HepG2 (cell line): ENCODE data around the gene DNAJA3. TPM values are rescaled to one million over a fixed set of nuclear protein-coding genes. Genes with fewer than 3 reads are reported as not detected.

ENCODE experiments used
- ATAC-seq: fragments of 200-7000 bp; cut with Tn5 transposase; 3 replicates; pipeline ENCODE4 v1.9.1; 2020; ENCODE audit warnings: mild to moderate bottlenecking, moderate library complexity
- BruUV-seq: library from RNA; stranded (reverse); fragments of 400-500 nt; replicated peaks from 2 replicates; lab custom pipeline; 2021; lab: Mats Ljungman, UMichigan
- CTCF ChIA-PET: fragments of 300-600 bp; formaldehyde crosslinking; extraction: SDS; loops from one replicate; lab custom pipeline; 2021; ENCODE audit warnings: low total read pairs, inconsistent platforms, low intra/inter-chr PET ratio; lab: Yijun Ruan, JAX
- POLR2A ChIA-PET: fragments of 350-600 bp; sonication (Branson Sonifier 250); formaldehyde crosslinking; loops from one replicate; lab custom pipeline; 2020; ENCODE audit warnings: antibody characterized with exemption, inconsistent platforms; lab: Yijun Ruan, JAX
- DNase-seq: peaks from one replicate; pipeline ENCODE4 v3.0.0-alpha.2; 2015; ENCODE audit warnings: low spot score
- FAIRE-seq: peaks from 3 replicates; lab custom pipeline; 2011; peaks lifted over from hg19 to GRCh38; lab: Jason Lieb, UNC
- H2AFZ ChIP-seq: one replicate; pipeline ENCODE4 v1.6.1; 2011; ENCODE audit warnings: low read length, inconsistent platforms
- H3K27ac ChIP-seq: fragments of 300-600 bp; 3 replicates; pipeline ENCODE4 v1.8.0; 2011; ENCODE audit warnings: mixed run types, mild to moderate bottlenecking, mixed read lengths, low read length, inconsistent platforms; ENCODE audit not compliant: insufficient read depth; ENCODE audit errors: extremely low read length
- H3K27me3 ChIP-seq, 2 experiments: fragments of 200-600 bp in 1 of 2; 2 replicates in 1 of 2; 3 replicates in 1 of 2; pipeline versions ENCODE4 v1.6.0 to v1.8.0; 2011; ENCODE audit warnings: low read length in 2 of 2, mild to moderate bottlenecking in 2 of 2, moderate library complexity in 2 of 2, inconsistent platforms in 1 of 2; ENCODE audit not compliant: insufficient read depth in 2 of 2, control insufficient read depth in 1 of 2
- H3K36me3 ChIP-seq, 2 experiments: fragments of 200-600 bp in 1 of 2; replicated peaks in 1 of 2; 2 replicates in 1 of 2; 3 replicates in 1 of 2; pipeline versions ENCODE4 v1.5.1 to v1.8.0; 2011; ENCODE audit warnings: low read length in 2 of 2, inconsistent platforms in 1 of 2; ENCODE audit not compliant: insufficient read depth in 2 of 2, control insufficient read depth in 1 of 2
- H3K4me1 ChIP-seq: 2 replicates; pipeline ENCODE4 v1.5.1; 2012; ENCODE audit warnings: low read length, inconsistent platforms; ENCODE audit not compliant: insufficient read depth
- H3K4me2 ChIP-seq: 2 replicates; pipeline ENCODE4 v1.6.0; 2011; ENCODE audit warnings: low read depth, low read length, inconsistent platforms
- H3K4me3 ChIP-seq, 3 experiments: fragments of 200-600 bp in 1 of 3; sonication (generic), shearing (Covaris generic) in 1 of 3; replicated peaks in 1 of 3; 2 replicates each; pipeline ENCODE4 v1.5.1; 2011 to 2016; ENCODE audit warnings: low read length in 3 of 3, inconsistent platforms in 2 of 3, low read depth in 2 of 3, mild to moderate bottlenecking in 2 of 3, control low read depth in 1 of 3, mixed read lengths in 1 of 3; ENCODE audit not compliant: insufficient read depth in 1 of 3
- H3K79me2 ChIP-seq: one replicate; pipeline ENCODE4 v1.6.1; 2011; ENCODE audit warnings: low read length, inconsistent platforms; ENCODE audit not compliant: insufficient read depth
- H3K9ac ChIP-seq: 2 replicates; pipeline ENCODE4 v1.6.0; 2011; ENCODE audit warnings: mild to moderate bottlenecking, low read depth, low read length, inconsistent platforms; ENCODE audit not compliant: insufficient read depth
- H3K9me3 ChIP-seq: 2 replicates; pipeline ENCODE4 v1.5.1; 2012; ENCODE audit warnings: mild to moderate bottlenecking, low read length
- H4K20me1 ChIP-seq: 2 replicates; pipeline ENCODE4 v1.6.0; 2011; ENCODE audit warnings: inconsistent platforms, mild to moderate bottlenecking, low read length, moderate library complexity; ENCODE audit not compliant: insufficient read depth
- HDAC1 ChIP-seq: sonication (generic); formaldehyde crosslinking; IDR thresholded peaks from 2 replicates; pipeline ENCODE4 v1.5.1; 2020; ENCODE audit warnings: mild to moderate bottlenecking, missing genetic modification reagents
- HOXA3 ChIP-seq: sonication (generic); formaldehyde crosslinking; IDR thresholded peaks from 2 replicates; pipeline ENCODE4 v1.5.0; 2020; ENCODE audit warnings: missing genetic modification reagents
- MEIS2 ChIP-seq: sonication (generic); formaldehyde crosslinking; IDR thresholded peaks from 2 replicates; pipeline ENCODE4 v1.9.0; 2021; ENCODE audit warnings: mild to moderate bottlenecking, missing genetic modification reagents
- MTA1 ChIP-seq: sonication (generic); formaldehyde crosslinking; IDR thresholded peaks from 2 replicates; pipeline ENCODE4 v1.4.0; 2020; ENCODE audit warnings: missing genetic modification reagents, mild to moderate bottlenecking, borderline replicate concordance
- NCOA5 ChIP-seq: sonication (generic); formaldehyde crosslinking; IDR thresholded peaks from 2 replicates; pipeline ENCODE4 v1.4.0; 2020; ENCODE audit warnings: missing genetic modification reagents
- NONO ChIP-seq, 2 experiments: fragments of 450-650 bp in 1 of 2; sonication (generic) in 1 of 2; formaldehyde crosslinking in 1 of 2; IDR thresholded peaks in 1 of 2; conservative IDR thresholded peaks in 1 of 2; 2 replicates each; pipeline versions ENCODE4 v1.6.1 to v1.8.0; 2017 to 2022; ENCODE audit warnings: mild to moderate bottlenecking in 1 of 2, missing genetic modification reagents in 1 of 2, moderate library complexity in 1 of 2
- ZBTB7A ChIP-seq: sonication (generic); formaldehyde crosslinking; IDR thresholded peaks from 2 replicates; pipeline ENCODE4 v1.8.0; 2022; ENCODE audit warnings: mild to moderate bottlenecking, missing genetic modification reagents
- ZMYM3 ChIP-seq: sonication (generic); formaldehyde crosslinking; IDR thresholded peaks from 2 replicates; pipeline ENCODE4 v1.5.1; 2020; ENCODE audit warnings: mild to moderate bottlenecking, missing genetic modification reagents
- ZNF224 ChIP-seq: sonication (generic); formaldehyde crosslinking; IDR thresholded peaks from 2 replicates; pipeline ENCODE4 v1.5.0; 2020; ENCODE audit warnings: mild to moderate bottlenecking, missing genetic modification reagents
- ZNF589 ChIP-seq: sonication (generic); formaldehyde crosslinking; conservative IDR thresholded peaks from 2 replicates; pipeline ENCODE4 v1.8.0; 2022; ENCODE audit warnings: mild to moderate bottlenecking, moderate library complexity, missing genetic modification reagents
- ZNF670 ChIP-seq: sonication (generic); formaldehyde crosslinking; IDR thresholded peaks from 2 replicates; pipeline ENCODE4 v1.8.0; 2022; ENCODE audit warnings: mild to moderate bottlenecking, missing genetic modification reagents, borderline replicate concordance
- WGBS: methylation state at CpG from one replicate; pipeline ENCODE4 v1.1.6; 2017; ENCODE audit warnings: low lambda C conversion rate; 5-methylcytosine and 5-hydroxymethylcytosine counted together
- in situ Hi-C: cut with HindIII; loops from 2 replicates; pipeline ENCODE4 v1.10.0; 2017; ENCODE audit warnings: low pct_unique_long_range_greater_than_20kb; ENCODE audit not compliant: extremely low pct_ligation_motif_present
- intact Hi-C: fragments of 100-400 bp; cut with micrococcal nuclease; formaldehyde crosslinking; loops from one replicate; pipeline ENCODE4 v1.10.0; 2022; ENCODE audit not compliant: unreplicated experiment
- polyA plus RNA-seq, 8 experiments: library from polyadenylated mRNA; depleted of rRNA in 3 of 8; stranded (reverse) in 7 of 8; unstranded in 1 of 8; fragments of >200 nt; fragmentation: Illumina TruSeq in 4 of 8; extraction: Trizol in 4 of 8; gene quantifications; 2 replicates each; pipeline versions ENCODE4 v1.2.1 to v1.2.3, GENCODE V29; 2011 to 2016; ENCODE audit warnings: low read depth in 4 of 8, missing spikeins in 1 of 8, mixed read lengths in 1 of 8; ENCODE audit not compliant: insufficient read depth in 1 of 8
- total RNA-seq, 5 experiments: library from RNA; depleted of rRNA; stranded (reverse); fragments of >200 nt; fragmentation: Illumina TruSeq; extraction: Trizol; gene quantifications; 2 replicates each; pipeline ENCODE4 v1.2.3, GENCODE V29; 2016; ENCODE audit warnings: low read depth in 1 of 5
- TF ChIP-seq, protein P1 (sequence below): sonication (generic); formaldehyde crosslinking; IDR thresholded peaks from 2 replicates; pipeline ENCODE4 v1.5.1; 2020; ENCODE audit warnings: mild to moderate bottlenecking, missing genetic modification reagents, moderate library complexity
- TF ChIP-seq, protein P2 (sequence below): sonication (generic); formaldehyde crosslinking; conservative IDR thresholded peaks from 2 replicates; pipeline ENCODE4 v1.8.1; 2023; ENCODE audit warnings: missing genetic modification reagents
- TF ChIP-seq, protein P3 (sequence below): IDR thresholded peaks from 2 replicates; pipeline ENCODE4 v1.6.1; 2012; ENCODE audit warnings: inconsistent platforms
- TF ChIP-seq, protein P4 (sequence below): sonication (generic); formaldehyde crosslinking; IDR thresholded peaks from 2 replicates; pipeline ENCODE4 v1.8.0; 2023; ENCODE audit warnings: mild to moderate bottlenecking, missing genetic modification reagents

The DNAJA3 gene
- total and polyA plus RNA-seq, 2 of the 13 experiments (the other 11 are each of a cell fraction or from before 2014, with no cell fraction given), result 77.0 to 83.3 TPM

DNA sequence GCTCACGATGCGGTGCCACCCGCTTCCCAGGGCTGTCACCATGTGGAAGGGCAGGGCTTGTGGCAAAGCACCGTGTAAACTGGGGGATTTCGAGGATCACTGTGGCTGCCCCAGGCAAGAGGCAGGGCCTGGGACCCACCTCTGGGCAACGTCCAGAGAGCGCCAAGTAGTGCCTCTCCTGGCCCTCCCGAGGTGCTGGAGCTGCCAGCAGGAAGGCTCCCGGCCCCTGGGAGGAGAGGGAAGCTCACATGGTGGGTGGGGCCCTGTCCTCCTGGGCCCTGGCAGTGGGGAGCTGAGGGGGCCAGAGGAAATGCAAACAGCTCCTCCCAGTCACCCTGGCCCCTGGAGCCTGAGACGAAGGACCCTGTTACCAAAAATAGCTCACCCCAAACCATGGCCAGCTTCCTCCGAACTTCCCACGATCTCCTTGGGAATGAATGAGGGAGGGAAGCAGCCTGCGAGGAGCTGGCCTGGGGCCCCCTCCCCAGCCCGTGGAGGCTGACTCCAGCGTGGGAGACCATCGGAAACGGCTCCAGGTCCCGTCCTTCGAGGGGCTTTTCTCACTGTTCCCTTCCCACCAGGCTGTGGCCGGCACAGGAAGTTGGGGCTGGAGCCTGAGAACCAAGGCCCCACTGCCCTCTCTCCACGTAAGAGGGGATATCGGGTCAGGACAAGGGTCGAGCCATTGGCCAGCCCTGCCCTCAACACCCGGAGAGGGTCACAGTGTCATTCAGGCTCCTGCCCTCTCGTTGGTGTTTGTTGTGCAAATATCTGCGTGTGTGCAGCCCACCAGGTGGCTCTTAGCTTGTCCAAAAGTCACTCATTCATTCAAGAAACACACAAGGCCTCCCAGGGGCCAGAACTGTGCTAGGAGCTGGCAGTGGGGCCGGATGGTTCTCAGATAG is 36.4 kb upstream of the DNAJA3 start:
- H3K9me3 ChIP-seq, result no peaks in the 10 kb centered on the region
- no TSS peak for BruUV-seq
- peak; percentile 18 for ATAC-seq
- H3K4me1 ChIP-seq, result peaks cover 20% of the 10 kb centered on the region
- H3K36me3 ChIP-seq, result peaks cover 0 to 3% of the 10 kb centered on the region in 2 experiments; a peak in 2 of 5 replicates
- CTCF ChIA-PET, result no interaction called here
- POLR2A ChIA-PET, result interaction anchor here (1.0 to 1.5 kb wide), 2 partner anchors 12 to 18 kb away, joined by 3 to 4 read pairs; partner anchors contain the start of gene VASN
- H3K9ac ChIP-seq, result no peak overlapping the region
- no peak overlapping the region for H2AFZ ChIP-seq
- in situ Hi-C loops (loop anchor here (5.0 kb wide), 1 partner anchor 37 kb away; the partner anchor contains the start of gene PAM16), intact Hi-C loops (no loop called here)
- FAIRE-seq, result peak; percentile 43
- 47% methylated on average over 12 of the region's 27 CpGs for WGBS
- H3K27me3 ChIP-seq, result no peaks in the 10 kb centered on the region
- DNase-seq, result no peak
- peaks cover under 1% of the 10 kb centered on the region; the same call in 1 of the 2 replicates for H4K20me1 ChIP-seq
- H3K4me3 ChIP-seq, result no peak overlapping the region
- H3K27ac ChIP-seq, result peak overlapping the region; percentile 31
- H3K79me2 ChIP-seq, result no peaks in the 10 kb centered on the region
- H3K4me2 ChIP-seq, result peak overlapping the region; percentile 28; the same call in 1 of the 2 replicates
- TF ChIP-seq, protein P1, sequence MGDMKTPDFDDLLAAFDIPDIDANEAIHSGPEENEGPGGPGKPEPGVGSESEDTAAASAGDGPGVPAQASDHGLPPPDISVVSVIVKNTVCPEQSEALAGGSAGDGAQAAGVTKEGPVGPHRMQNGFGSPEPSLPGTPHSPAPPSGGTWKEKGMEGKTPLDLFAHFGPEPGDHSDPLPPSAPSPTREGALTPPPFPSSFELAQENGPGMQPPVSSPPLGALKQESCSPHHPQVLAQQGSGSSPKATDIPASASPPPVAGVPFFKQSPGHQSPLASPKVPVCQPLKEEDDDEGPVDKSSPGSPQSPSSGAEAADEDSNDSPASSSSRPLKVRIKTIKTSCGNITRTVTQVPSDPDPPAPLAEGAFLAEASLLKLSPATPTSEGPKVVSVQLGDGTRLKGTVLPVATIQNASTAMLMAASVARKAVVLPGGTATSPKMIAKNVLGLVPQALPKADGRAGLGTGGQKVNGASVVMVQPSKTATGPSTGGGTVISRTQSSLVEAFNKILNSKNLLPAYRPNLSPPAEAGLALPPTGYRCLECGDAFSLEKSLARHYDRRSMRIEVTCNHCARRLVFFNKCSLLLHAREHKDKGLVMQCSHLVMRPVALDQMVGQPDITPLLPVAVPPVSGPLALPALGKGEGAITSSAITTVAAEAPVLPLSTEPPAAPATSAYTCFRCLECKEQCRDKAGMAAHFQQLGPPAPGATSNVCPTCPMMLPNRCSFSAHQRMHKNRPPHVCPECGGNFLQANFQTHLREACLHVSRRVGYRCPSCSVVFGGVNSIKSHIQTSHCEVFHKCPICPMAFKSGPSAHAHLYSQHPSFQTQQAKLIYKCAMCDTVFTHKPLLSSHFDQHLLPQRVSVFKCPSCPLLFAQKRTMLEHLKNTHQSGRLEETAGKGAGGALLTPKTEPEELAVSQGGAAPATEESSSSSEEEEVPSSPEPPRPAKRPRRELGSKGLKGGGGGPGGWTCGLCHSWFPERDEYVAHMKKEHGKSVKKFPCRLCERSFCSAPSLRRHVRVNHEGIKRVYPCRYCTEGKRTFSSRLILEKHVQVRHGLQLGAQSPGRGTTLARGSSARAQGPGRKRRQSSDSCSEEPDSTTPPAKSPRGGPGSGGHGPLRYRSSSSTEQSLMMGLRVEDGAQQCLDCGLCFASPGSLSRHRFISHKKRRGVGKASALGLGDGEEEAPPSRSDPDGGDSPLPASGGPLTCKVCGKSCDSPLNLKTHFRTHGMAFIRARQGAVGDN, result peak; percentile 74
- TF ChIP-seq ZBTB7A (CRISPR knock-in tag) (peak; percentile 21; the same call in 1 of the 2 replicates), MTA1 (CRISPR knock-in tag) (0 out of 2 replicates have a peak, but pooled peaks have one; percentile 21), ZNF224 (no peak), HDAC1 (CRISPR knock-in tag) (peak; percentile 41; the same call in 1 of the 2 replicates), MEIS2 (0 out of 2 replicates have a peak, but pooled peaks have one; percentile 38), NONO (IDR thresholded peaks at IDR 0.05) (no peak), NONO (CRISPR knock-in tag; conservative IDR thresholded peaks at IDR 0.05) (peak; percentile 46; the same call in 1 of the 2 replicates), NCOA5 (no peak), ZMYM3 (CRISPR knock-in tag) (no peak), ZNF670 (CRISPR knock-in tag) (0 out of 2 replicates have a peak, but pooled peaks have one; percentile 29), HOXA3 (CRISPR knock-in tag) (peak; percentile 34; the same call in 1 of the 2 replicates), ZNF589 (CRISPR knock-in tag) (no peak)
- TF ChIP-seq, protein P2, sequence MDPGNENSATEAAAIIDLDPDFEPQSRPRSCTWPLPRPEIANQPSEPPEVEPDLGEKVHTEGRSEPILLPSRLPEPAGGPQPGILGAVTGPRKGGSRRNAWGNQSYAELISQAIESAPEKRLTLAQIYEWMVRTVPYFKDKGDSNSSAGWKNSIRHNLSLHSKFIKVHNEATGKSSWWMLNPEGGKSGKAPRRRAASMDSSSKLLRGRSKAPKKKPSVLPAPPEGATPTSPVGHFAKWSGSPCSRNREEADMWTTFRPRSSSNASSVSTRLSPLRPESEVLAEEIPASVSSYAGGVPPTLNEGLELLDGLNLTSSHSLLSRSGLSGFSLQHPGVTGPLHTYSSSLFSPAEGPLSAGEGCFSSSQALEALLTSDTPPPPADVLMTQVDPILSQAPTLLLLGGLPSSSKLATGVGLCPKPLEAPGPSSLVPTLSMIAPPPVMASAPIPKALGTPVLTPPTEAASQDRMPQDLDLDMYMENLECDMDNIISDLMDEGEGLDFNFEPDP, result no peak
- TF ChIP-seq, protein P3, sequence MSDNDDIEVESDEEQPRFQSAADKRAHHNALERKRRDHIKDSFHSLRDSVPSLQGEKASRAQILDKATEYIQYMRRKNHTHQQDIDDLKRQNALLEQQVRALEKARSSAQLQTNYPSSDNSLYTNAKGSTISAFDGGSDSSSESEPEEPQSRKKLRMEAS, result peak; percentile 34; the same call in 1 of the 2 replicates
- TF ChIP-seq, protein P4, sequence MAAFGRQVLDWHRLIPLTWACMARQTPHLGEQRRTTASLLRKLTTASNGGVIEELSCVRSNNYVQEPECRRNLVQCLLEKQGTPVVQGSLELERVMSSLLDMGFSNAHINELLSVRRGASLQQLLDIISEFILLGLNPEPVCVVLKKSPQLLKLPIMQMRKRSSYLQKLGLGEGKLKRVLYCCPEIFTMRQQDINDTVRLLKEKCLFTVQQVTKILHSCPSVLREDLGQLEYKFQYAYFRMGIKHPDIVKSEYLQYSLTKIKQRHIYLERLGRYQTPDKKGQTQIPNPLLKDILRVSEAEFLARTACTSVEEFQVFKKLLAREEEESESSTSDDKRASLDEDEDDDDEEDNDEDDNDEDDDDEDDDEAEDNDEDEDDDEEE (CRISPR knock-in tag), result no peak
